Lung (tissue), 12 donors: ENCODE measurements around the gene PIP5K1C. TPM values are rescaled to one million over a fixed set of nuclear protein-coding genes. Genes with fewer than 3 reads are reported as not detected.

Experiments
- ATAC-seq: fragments of 200-7000 bp; cut with Tn5 transposase; one replicate; pipeline ENCODE4 v1.9.1; 2020; ENCODE audit warnings: moderate number of reproducible peaks; ENCODE audit not compliant: insufficient read depth, low FRiP score
- DNase-seq, 3 donors: peaks; one replicate each; pipeline ENCODE4 v3.0.0-alpha.2; 2013 to 2017
- H3K27ac ChIP-seq, 2 donors: one replicate each; pipeline ENCODE4 v1.5.1; 2013; ENCODE audit warnings: mild to moderate bottlenecking in 2 of 2, moderate library complexity in 2 of 2, control low read depth in 1 of 2, inconsistent platforms in 1 of 2, low read depth in 1 of 2, low read length in 1 of 2
- H3K27me3 ChIP-seq, 3 donors: one replicate each; pipeline ENCODE4 v1.5.1; 2013; ENCODE audit warnings: low read length in 2 of 3; ENCODE audit not compliant: control insufficient read depth in 3 of 3, insufficient read depth in 3 of 3
- H3K36me3 ChIP-seq, 4 donors: one replicate each; pipeline ENCODE4 v1.5.1; 2013; ENCODE audit warnings: low read length in 4 of 4, mild to moderate bottlenecking in 1 of 4, moderate library complexity in 1 of 4; ENCODE audit not compliant: control insufficient read depth in 4 of 4, insufficient read depth in 4 of 4
- H3K4me1 ChIP-seq, 5 donors: one replicate each; pipeline ENCODE4 v1.5.1; 2013; ENCODE audit warnings: low read length in 5 of 5, mild to moderate bottlenecking in 2 of 5, moderate library complexity in 1 of 5; ENCODE audit not compliant: control insufficient read depth in 5 of 5, insufficient read depth in 5 of 5
- H3K4me3 ChIP-seq: one replicate; pipeline ENCODE4 v1.5.1; 2013; ENCODE audit warnings: mild to moderate bottlenecking, control low read depth, moderate library complexity
- H3K9ac ChIP-seq, 2 donors: one replicate each; pipeline ENCODE4 v1.5.1; 2013; ENCODE audit warnings: low read length in 2 of 2, control low read depth in 1 of 2; ENCODE audit not compliant: insufficient read depth in 1 of 2
- H3K9me3 ChIP-seq, 4 donors: one replicate each; pipeline ENCODE4 v1.5.1; 2013; ENCODE audit warnings: low read length in 3 of 4, mild to moderate bottlenecking in 1 of 4, moderate library complexity in 1 of 4; ENCODE audit not compliant: control insufficient read depth in 4 of 4, insufficient read depth in 3 of 4
- WGBS, 2 donors: extraction: QIAGEN DNeasy Blood & Tissue Kit; methylation state at CpG; one replicate each; pipeline ENCODE4 v1.1.7; 2013; 5-methylcytosine and 5-hydroxymethylcytosine counted together
- polyA plus RNA-seq, 2 donors: library from polyadenylated mRNA; stranded (reverse); fragments of 200-250 nt; gene quantifications; one replicate each; pipeline ENCODE4 v1.2.1, GENCODE V29; 2013
- total RNA-seq, 2 donors: library from RNA; depleted of rRNA in 1 of 2; stranded (reverse); fragments of >200 nt in 1 of 2; gene quantifications; one replicate each; pipeline ENCODE4 v1.2.1, GENCODE V29; 2014 to 2021
- TF ChIP-seq, protein P1 (sequence below): IDR thresholded peaks from 2 replicates; pipeline ENCODE4 v1.5.1; 2012; ENCODE audit warnings: mild to moderate bottlenecking; ENCODE audit errors: control extremely low read depth, extremely low read depth
- donor health status: control.
- donor health status: control.
- donor health status: Bipolar disorder and iron deficiency.
- donor health status: healthy.
- donor health status: DM: yes; HTN: yes; CAD: no.

Gene PIP5K1C
- total and polyA plus RNA-seq, 4 donors, result 16.3 to 39.4 (median 20.5) TPM

GRCh38 chr19:3589439-3589838 is 110.8 kb downstream of the PIP5K1C start:
- H3K27ac ChIP-seq, result no peak overlapping the region
- no peaks in the 10 kb centered on the region for H3K4me1 ChIP-seq
- TF ChIP-seq, protein P1, sequence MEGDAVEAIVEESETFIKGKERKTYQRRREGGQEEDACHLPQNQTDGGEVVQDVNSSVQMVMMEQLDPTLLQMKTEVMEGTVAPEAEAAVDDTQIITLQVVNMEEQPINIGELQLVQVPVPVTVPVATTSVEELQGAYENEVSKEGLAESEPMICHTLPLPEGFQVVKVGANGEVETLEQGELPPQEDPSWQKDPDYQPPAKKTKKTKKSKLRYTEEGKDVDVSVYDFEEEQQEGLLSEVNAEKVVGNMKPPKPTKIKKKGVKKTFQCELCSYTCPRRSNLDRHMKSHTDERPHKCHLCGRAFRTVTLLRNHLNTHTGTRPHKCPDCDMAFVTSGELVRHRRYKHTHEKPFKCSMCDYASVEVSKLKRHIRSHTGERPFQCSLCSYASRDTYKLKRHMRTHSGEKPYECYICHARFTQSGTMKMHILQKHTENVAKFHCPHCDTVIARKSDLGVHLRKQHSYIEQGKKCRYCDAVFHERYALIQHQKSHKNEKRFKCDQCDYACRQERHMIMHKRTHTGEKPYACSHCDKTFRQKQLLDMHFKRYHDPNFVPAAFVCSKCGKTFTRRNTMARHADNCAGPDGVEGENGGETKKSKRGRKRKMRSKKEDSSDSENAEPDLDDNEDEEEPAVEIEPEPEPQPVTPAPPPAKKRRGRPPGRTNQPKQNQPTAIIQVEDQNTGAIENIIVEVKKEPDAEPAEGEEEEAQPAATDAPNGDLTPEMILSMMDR, result no peak
- DNase-seq (no peak), ATAC-seq (no peak)
- no peaks in the 10 kb centered on the region for H3K36me3 ChIP-seq
- WGBS, 2 donors, result 89 to 94% methylated on average over 11 of the region's 11 CpGs
- H3K9me3 ChIP-seq, result no peaks in the 10 kb centered on the region
- no peak overlapping the region for H3K4me3 ChIP-seq
- peaks cover 0 to 14% (median 2%) of the 10 kb centered on the region in 3 donors for H3K27me3 ChIP-seq
- no peak overlapping the region for H3K9ac ChIP-seq

GRCh38 chr19:3586707-3587346 is 113.4 kb downstream of the PIP5K1C start:
- TF ChIP-seq, protein P1, result no peak
- ATAC-seq (no peak), DNase-seq (no peak)
- Histone ChIP-seq H3K36me3 (no peaks in the 10 kb centered on the region), H3K4me3 (no peak overlapping the region), H3K9me3 (no peaks in the 10 kb centered on the region), H3K27ac (no peak overlapping the region), H3K4me1 (no peaks in the 10 kb centered on the region), H3K27me3 (peaks cover 0 to 9% (median 0%) of the 10 kb centered on the region in 3 donors), H3K9ac (no peak overlapping the region)
- WGBS, 2 donors, result 68 to 85% methylated on average over 31 of the region's 31 CpGs

GRCh38 chr19:3586127-3586626 is 114.1 kb downstream of the PIP5K1C start:
- Histone ChIP-seq H3K9me3 (no peaks in the 10 kb centered on the region), H3K27me3 (peaks cover 0 to 9% (median 0%) of the 10 kb centered on the region in 3 donors), H3K4me3 (no peak overlapping the region), H3K27ac (no peak overlapping the region), H3K36me3 (no peaks in the 10 kb centered on the region), H3K4me1 (no peaks in the 10 kb centered on the region), H3K9ac (no peak overlapping the region)
- ATAC-seq (no peak), DNase-seq (no peak)
- TF ChIP-seq, protein P1, result no peak
- WGBS, 2 donors, result 29 to 34% methylated on average over 16 of the region's 16 CpGs
